HCT116 (cell line): ENCODE measurements around the gene PKHD1. TPM values are rescaled to one million over a fixed set of nuclear protein-coding genes. Genes with fewer than 3 reads are reported as not detected.

Experiments
- ATAC-seq: fragments of 200-7000 bp; cut with Tn5 transposase; 2 replicates; pipeline ENCODE4 v1.9.1; 2020; ENCODE audit warnings: mild to moderate bottlenecking, moderate library complexity
- BruUV-seq: library from RNA; stranded (reverse); fragments of 400-500 nt; replicated peaks from 2 replicates; lab custom pipeline; 2021; lab: Mats Ljungman, UMichigan
- CTCF ChIA-PET: fragments of 300-600 bp; sonication (Branson Sonifier 250); formaldehyde crosslinking; loops from one replicate; lab custom pipeline; 2021; ENCODE audit warnings: antibody characterized with exemption; lab: Charles Lee
- POLR2A ChIA-PET: fragments of 300-600, 350-600 bp; sonication (Branson Sonifier 250); formaldehyde crosslinking; loops from one replicate; lab custom pipeline; 2021; ENCODE audit warnings: antibody characterized with exemption; lab: Charles Lee
- RAD21 ChIA-PET, 2 experiments: fragments of 300-600 bp; sonication (Branson Sonifier 250); formaldehyde crosslinking; loops; one replicate each; lab custom pipeline; 2023; ENCODE audit warnings: low total read pairs in 2 of 2; ENCODE audit not compliant: uncharacterized antibody in 2 of 2, unreplicated experiment in 2 of 2, low non-redundant PET in 1 of 2; lab: Charles Lee
- DNase-seq: peaks from one replicate; pipeline ENCODE4 v3.0.0-alpha.2; 2010; ENCODE audit warnings: low read depth, low spot score
- H2AFZ ChIP-seq: fragments of 200-600 bp; shearing (Covaris generic), sonication (generic); 2 replicates; pipeline ENCODE4 v1.6.1; 2017; ENCODE audit warnings: low read depth, mixed run types, mixed read lengths, antibody characterized with exemption, low read length; ENCODE audit not compliant: poor library complexity, severe bottlenecking
- H3K27ac ChIP-seq: 2 replicates; pipeline ENCODE4 v1.5.1; 2012; ENCODE audit warnings: low read depth, low read length
- H3K27me3 ChIP-seq: fragments of 200-600 bp; sonication (generic); 2 replicates; pipeline ENCODE4 v1.6.1; 2016; ENCODE audit warnings: mixed run types, low read length, mixed read lengths; ENCODE audit not compliant: insufficient read depth
- H3K36me3 ChIP-seq, 2 experiments: fragments of 200-500 bp in 1 of 2; fragments of 200-600 bp in 1 of 2; sonication (Bioruptor generic) in 1 of 2; sonication (generic) in 1 of 2; 2 replicates each; pipeline versions ENCODE4 v1.5.1 to v1.6.1; 2014 to 2016; ENCODE audit warnings: low read length in 2 of 2, inconsistent platforms in 1 of 2, mixed read lengths in 1 of 2, mixed run types in 1 of 2; ENCODE audit not compliant: insufficient read depth in 2 of 2, control insufficient read depth in 1 of 2
- H3K4me1 ChIP-seq, 2 experiments: fragments of 200-600 bp in 1 of 2; sonication (generic) in 1 of 2; 2 replicates each; pipeline versions ENCODE4 v1.5.1 to v1.6.1; 2012 to 2017; ENCODE audit warnings: low read length in 2 of 2, inconsistent platforms in 1 of 2, mild to moderate bottlenecking in 1 of 2, mixed read lengths in 1 of 2, mixed run types in 1 of 2, moderate library complexity in 1 of 2; ENCODE audit not compliant: insufficient read depth in 2 of 2, control insufficient read depth in 1 of 2
- H3K4me2 ChIP-seq: fragments of 200-600 bp; sonication (generic); 2 replicates; pipeline ENCODE4 v1.6.1; 2017; ENCODE audit warnings: mixed run types, low read length, mixed read lengths
- H3K4me3 ChIP-seq, 2 experiments: fragments of 200-600 bp in 1 of 2; sonication (generic) in 1 of 2; replicated peaks in 1 of 2; 2 replicates each; pipeline ENCODE4 v1.5.1; 2011 to 2016; ENCODE audit warnings: low read length in 2 of 2, control low read depth in 1 of 2, low read depth in 1 of 2, mild to moderate bottlenecking in 1 of 2, mixed read lengths in 1 of 2, mixed run types in 1 of 2
- H3K79me2 ChIP-seq: fragments of 200-600 bp; sonication (generic); 2 replicates; pipeline ENCODE4 v1.6.1; 2017; ENCODE audit warnings: mild to moderate bottlenecking, mixed run types, low read length, moderate library complexity, mixed read lengths; ENCODE audit not compliant: insufficient read depth
- H3K9ac ChIP-seq: fragments of 200-600 bp; sonication (generic); 2 replicates; pipeline ENCODE4 v1.6.1; 2016; ENCODE audit warnings: low read length, mixed read lengths
- H3K9me2 ChIP-seq: fragments of 200-600 bp; sonication (generic), shearing (Covaris generic); 2 replicates; pipeline ENCODE4 v1.6.1; 2017; ENCODE audit warnings: mixed run types, mild to moderate bottlenecking, moderate library complexity; ENCODE audit not compliant: insufficient read depth
- H3K9me3 ChIP-seq, 2 experiments: fragments of 200-500 bp in 1 of 2; fragments of 200-600 bp in 1 of 2; sonication (Bioruptor generic) in 1 of 2; sonication (generic) in 1 of 2; 2 replicates each; pipeline ENCODE4 v1.6.1; 2014 to 2017; ENCODE audit warnings: low read length in 2 of 2, mixed read lengths in 2 of 2, inconsistent platforms in 1 of 2, low read depth in 1 of 2, mild to moderate bottlenecking in 1 of 2, mixed run types in 1 of 2, moderate library complexity in 1 of 2; ENCODE audit not compliant: control insufficient read depth in 1 of 2, insufficient read depth in 1 of 2
- H4K20me1 ChIP-seq: fragments of 200-600 bp; sonication (generic), shearing (Covaris generic); 2 replicates; pipeline ENCODE4 v1.6.1; 2017; ENCODE audit warnings: mixed run types, mild to moderate bottlenecking, moderate library complexity; ENCODE audit not compliant: insufficient read depth
- ATF3 ChIP-seq: IDR thresholded peaks from 2 replicates; pipeline ENCODE4 v1.6.1; 2012
- CBX3 ChIP-seq: IDR thresholded peaks from 2 replicates; pipeline ENCODE4 v1.6.1; 2012; ENCODE audit warnings: low read depth
- CEBPB ChIP-seq: IDR thresholded peaks from 2 replicates; pipeline ENCODE4 v1.6.1; 2012; ENCODE audit warnings: low read depth
- EGR1 ChIP-seq: IDR thresholded peaks from 2 replicates; pipeline ENCODE4 v1.6.1; 2012; ENCODE audit warnings: low read depth
- ELF1 ChIP-seq: IDR thresholded peaks from 2 replicates; pipeline ENCODE4 v1.6.1; 2012; ENCODE audit warnings: low read depth, borderline replicate concordance
- EZH2 ChIP-seq: fragments of 200-600 bp; sonication (generic); IDR thresholded peaks from 2 replicates; pipeline ENCODE4 v1.6.1; 2017; ENCODE audit warnings: antibody characterized with exemption, mixed run types
- EZH2phosphoT487 ChIP-seq: fragments of 200-600 bp; IDR thresholded peaks from 2 replicates; pipeline ENCODE4 v1.6.1; 2018; ENCODE audit warnings: antibody characterized with exemption, borderline replicate concordance
- FOSL1 ChIP-seq: IDR thresholded peaks from 2 replicates; pipeline ENCODE4 v1.6.1; 2012; ENCODE audit warnings: low read depth
- JUND ChIP-seq: IDR thresholded peaks from 2 replicates; pipeline ENCODE4 v1.6.1; 2012
- MAX ChIP-seq: IDR thresholded peaks from 2 replicates; pipeline ENCODE4 v1.6.1; 2012
- POLR2A ChIP-seq: IDR thresholded peaks from 2 replicates; pipeline ENCODE4 v1.7.0; 2011; ENCODE audit warnings: borderline replicate concordance; ENCODE audit not compliant: insufficient read depth, insufficient read length; ENCODE audit errors: extremely low read depth
- POLR2AphosphoS5 ChIP-seq: IDR thresholded peaks from 2 replicates; pipeline ENCODE4 v1.6.1; 2011; ENCODE audit warnings: mild to moderate bottlenecking, low read depth, low read length, moderate library complexity
- RAD21 ChIP-seq: IDR thresholded peaks from 2 replicates; pipeline ENCODE4 v1.6.1; 2012; ENCODE audit warnings: low read depth, mild to moderate bottlenecking
- REST ChIP-seq: IDR thresholded peaks from 2 replicates; pipeline ENCODE4 v1.6.1; 2012; ENCODE audit warnings: low read depth
- SIN3A ChIP-seq: IDR thresholded peaks from 2 replicates; pipeline ENCODE4 v1.6.1; 2012; ENCODE audit warnings: low read depth
- SP1 ChIP-seq: IDR thresholded peaks from 2 replicates; pipeline ENCODE4 v1.6.1; 2012; ENCODE audit warnings: low read depth
- SRF ChIP-seq: IDR thresholded peaks from 2 replicates; pipeline ENCODE4 v1.6.1; 2012; ENCODE audit warnings: low read depth
- TCF7L2 ChIP-seq: IDR thresholded peaks from 2 replicates; pipeline ENCODE4 v1.7.0; 2011; ENCODE audit warnings: borderline replicate concordance, inconsistent platforms; ENCODE audit not compliant: insufficient read depth, insufficient read length; ENCODE audit errors: extremely low read depth
- ZBTB33 ChIP-seq: IDR thresholded peaks from 2 replicates; pipeline ENCODE4 v1.6.1; 2011; ENCODE audit warnings: mild to moderate bottlenecking, low read length, moderate library complexity; ENCODE audit not compliant: insufficient replicate concordance; ENCODE audit errors: extremely low read depth
- ZFX ChIP-seq: fragments of 450-650 bp; IDR thresholded peaks from 2 replicates; pipeline ENCODE4 v1.6.1; 2017
- intact Hi-C: fragments of 100-400 bp; cut with micrococcal nuclease; formaldehyde crosslinking; loops from 2 replicates; pipeline ENCODE4 v1.10.0; 2022
- total RNA-seq: library from RNA; stranded (reverse); gene quantifications from one replicate; pipeline ENCODE4 v1.2.1, GENCODE V29; 2021; ENCODE audit not compliant: unreplicated experiment

Gene PKHD1
- total RNA-seq, 1 experiment from 2014 or later, result not detected

- Histone ChIP-seq H3K9me3 (no peaks in the 10 kb centered on the region; a peak in 3 of 4 replicates), H3K4me2 (no peak overlapping the region), H2AFZ (no peak overlapping the region), H3K4me3 (no peak overlapping the region), H3K27me3 (no peaks in the 10 kb centered on the region), H3K79me2 (no peaks in the 10 kb centered on the region), H3K9ac (no peak overlapping the region), H4K20me1 (no peaks in the 10 kb centered on the region), H3K36me3 (no peaks in the 10 kb centered on the region), H3K27ac (no peak overlapping the region), H3K9me2 (no peaks in the 10 kb centered on the region), H3K4me1 (no peaks in the 10 kb centered on the region)
- intact Hi-C loops, result no loop called here
- no peak for DNase-seq
- CTCF ChIA-PET, result no interaction called here
- RAD21 ChIA-PET, result no interaction called here
- BruUV-seq, result no TSS peak
- TF ChIP-seq EZH2phosphoT487 (no peak), ZFX (no peak), FOSL1 (no peak), EZH2 (no peak), TCF7L2 (no peak), EGR1 (no peak), SRF (no peak), JUND (no peak), CEBPB (no peak), CBX3 (no peak), POLR2AphosphoS5 (no peak), RAD21 (no peak), REST (no peak), ATF3 (no peak), MAX (no peak), SIN3A (no peak), ZBTB33 (no peak), SP1 (no peak), POLR2A (no peak), ELF1 (no peak)
- POLR2A ChIA-PET, result no interaction called here
- ATAC-seq, result no peak
These were observed 479.0 kb downstream of the PKHD1 start for GRCh38 chr6:51608383-51608782.
